MM.1S (cell line): Measurements from ENCODE around the gene MMD.
A peak's percentile ranks its signal among the peaks of the same experiment; 100 is the strongest.
"Not testable (repeated sequence)": the region's sequence is repeated elsewhere in the genome, so short reads cannot be mapped to it uniquely, and the experiment has no call there.

ENCODE experiments used
- DNase-seq: peaks from one replicate; pipeline ENCODE4 v3.0.0-alpha.2; 2015
- H2AFZ ChIP-seq: fragments of 300-600 bp; sonication (generic); 2 replicates; pipeline ENCODE4 v1.6.0; 2016; ENCODE audit warnings: antibody characterized with exemption, low read length
- H3F3A ChIP-seq: fragments of 300-600 bp; sonication (generic); 2 replicates; pipeline ENCODE4 v1.6.1; 2016; ENCODE audit warnings: mild to moderate bottlenecking, antibody characterized with exemption, low read length, moderate library complexity, mixed read lengths; ENCODE audit not compliant: insufficient read depth
- H3K27ac ChIP-seq: fragments of 300-600 bp; sonication (generic); 2 replicates; pipeline ENCODE4 v1.5.1; 2016; ENCODE audit warnings: mild to moderate bottlenecking, low read length
- H3K27me3 ChIP-seq: fragments of 300-600 bp; sonication (generic); replicated peaks from 2 replicates; pipeline ENCODE4 v1.6.0; 2016; ENCODE audit warnings: low read length; ENCODE audit not compliant: insufficient read depth
- H3K36me3 ChIP-seq: fragments of 300-600 bp; sonication (generic); replicated peaks from 2 replicates; pipeline ENCODE4 v1.6.1; 2016; ENCODE audit warnings: mild to moderate bottlenecking, low read length, mixed read lengths; ENCODE audit not compliant: insufficient read depth
- H3K4me1 ChIP-seq: fragments of 300-600 bp; sonication (generic); 2 replicates; pipeline ENCODE4 v1.6.1; 2016; ENCODE audit warnings: low read length, mixed read lengths
- H3K4me2 ChIP-seq: fragments of 300-600 bp; sonication (generic); 2 replicates; pipeline ENCODE4 v1.6.0; 2016; ENCODE audit warnings: low read depth, low read length
- H3K4me3 ChIP-seq: fragments of 300-600 bp; sonication (generic); 2 replicates; pipeline ENCODE4 v1.5.1; 2016; ENCODE audit warnings: low read length, mixed read lengths
- H3K79me2 ChIP-seq: fragments of 300-600 bp; sonication (generic); 2 replicates; pipeline ENCODE4 v1.6.1; 2016; ENCODE audit warnings: mixed run types, low read length, mixed read lengths
- H3K9ac ChIP-seq: fragments of 300-600 bp; sonication (generic); 2 replicates; pipeline ENCODE4 v1.6.1; 2016; ENCODE audit warnings: low read length, mixed read lengths
- H3K9me2 ChIP-seq: fragments of 300-600 bp; sonication (generic); replicated peaks from 2 replicates; pipeline ENCODE4 v1.6.1; 2016; ENCODE audit warnings: mild to moderate bottlenecking, low read length, mixed read lengths; ENCODE audit not compliant: insufficient read depth
- H3K9me3 ChIP-seq: fragments of 300-600 bp; sonication (generic); replicated peaks from 2 replicates; pipeline ENCODE4 v1.6.1; 2016; ENCODE audit warnings: mild to moderate bottlenecking, low read length, mixed read lengths; ENCODE audit not compliant: insufficient read depth
- H4K20me1 ChIP-seq: fragments of 300-600 bp; sonication (generic); 2 replicates; pipeline ENCODE4 v1.6.1; 2016; ENCODE audit warnings: mild to moderate bottlenecking, low read length, moderate library complexity, mixed read lengths; ENCODE audit not compliant: insufficient read depth
- EZH2 ChIP-seq: fragments of 300-600 bp; sonication (generic); optimal IDR thresholded peaks from 2 replicates; pipeline ENCODE3; 2017; ENCODE audit warnings: low read depth, mild to moderate bottlenecking, antibody characterized with exemption, low read length, mixed read lengths
- EZH2phosphoT487 ChIP-seq: fragments of 300-600 bp; sonication (generic); IDR thresholded peaks from 2 replicates; pipeline ENCODE4 v1.6.1; 2018; ENCODE audit warnings: antibody characterized with exemption, low read length
- TF ChIP-seq, protein P1 (sequence below): fragments of 300-600 bp; sonication (generic); IDR thresholded peaks from 2 replicates; pipeline ENCODE4 v1.5.1; 2016; ENCODE audit warnings: antibody characterized with exemption, low read length, mixed read lengths

The MMD gene, protein sequence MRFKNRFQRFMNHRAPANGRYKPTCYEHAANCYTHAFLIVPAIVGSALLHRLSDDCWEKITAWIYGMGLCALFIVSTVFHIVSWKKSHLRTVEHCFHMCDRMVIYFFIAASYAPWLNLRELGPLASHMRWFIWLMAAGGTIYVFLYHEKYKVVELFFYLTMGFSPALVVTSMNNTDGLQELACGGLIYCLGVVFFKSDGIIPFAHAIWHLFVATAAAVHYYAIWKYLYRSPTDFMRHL

DNA sequence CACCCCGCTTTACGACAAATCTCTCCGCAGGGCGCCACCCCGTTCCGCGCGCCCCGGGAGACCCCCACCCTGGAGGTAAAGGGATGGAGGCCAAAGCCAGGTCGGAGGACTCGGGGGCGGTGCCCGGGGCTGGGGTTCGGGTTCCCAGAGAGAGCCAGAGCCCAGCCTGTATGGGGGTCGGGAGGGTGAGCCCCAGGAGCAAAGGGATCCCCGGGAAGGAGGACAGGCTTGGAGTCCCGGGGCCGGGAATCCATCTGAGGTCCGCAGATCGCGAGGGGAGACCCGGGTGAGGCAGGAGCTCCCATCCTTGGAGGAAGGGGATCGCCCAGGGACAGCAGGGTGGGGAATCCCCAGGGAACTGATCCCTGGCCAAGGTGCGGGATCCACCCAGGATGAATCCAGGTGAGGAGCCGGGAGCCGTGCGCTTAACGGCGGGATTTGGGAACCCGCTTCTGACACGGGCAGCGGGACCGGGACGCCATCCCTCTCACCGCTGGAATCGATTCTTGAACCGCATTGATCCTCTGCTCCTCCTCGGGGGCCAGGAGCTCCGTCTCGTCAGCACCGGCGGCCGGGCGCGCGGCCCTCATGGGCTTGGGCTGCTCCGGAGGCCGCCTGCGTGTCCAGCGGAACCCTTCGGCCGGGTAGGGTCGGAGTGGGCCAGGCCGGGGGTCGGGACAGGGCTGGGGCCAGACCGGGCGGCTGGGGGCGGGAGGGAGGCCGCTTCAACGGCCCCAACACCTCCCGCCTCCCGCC is at the start of gene MMD:
Gene MMD, minus strand, starts transcription at position 657 of the 756 bp plus-strand sequence. Its CDS starts 140 bp downstream, at position 517.
- no peak for DNase-seq
- Histone ChIP-seq H3K79me2 (peaks cover 19% of the 10 kb centered on the region), H3K9ac (peak within 1 kb of the TSS; percentile 78), H3F3A (no peaks in the 10 kb centered on the region), H3K27me3 (no peaks in the 10 kb centered on the region), H4K20me1 (no peaks in the 10 kb centered on the region), H3K27ac (0 out of 2 replicates have a peak within 1 kb of the TSS, but pooled peaks have one; percentile 13), H3K36me3 (no peaks in the 10 kb centered on the region), H3K4me2 (peak within 1 kb of the TSS; percentile 78), H3K9me3 (no peaks in the 10 kb centered on the region), H2AFZ (peak within 1 kb of the TSS; percentile 96), H3K9me2 (no peaks in the 10 kb centered on the region), H3K4me3 (peak within 1 kb of the TSS; percentile 90), H3K4me1 (peaks cover 8% of the 10 kb centered on the region)
- TF ChIP-seq, protein P1, sequence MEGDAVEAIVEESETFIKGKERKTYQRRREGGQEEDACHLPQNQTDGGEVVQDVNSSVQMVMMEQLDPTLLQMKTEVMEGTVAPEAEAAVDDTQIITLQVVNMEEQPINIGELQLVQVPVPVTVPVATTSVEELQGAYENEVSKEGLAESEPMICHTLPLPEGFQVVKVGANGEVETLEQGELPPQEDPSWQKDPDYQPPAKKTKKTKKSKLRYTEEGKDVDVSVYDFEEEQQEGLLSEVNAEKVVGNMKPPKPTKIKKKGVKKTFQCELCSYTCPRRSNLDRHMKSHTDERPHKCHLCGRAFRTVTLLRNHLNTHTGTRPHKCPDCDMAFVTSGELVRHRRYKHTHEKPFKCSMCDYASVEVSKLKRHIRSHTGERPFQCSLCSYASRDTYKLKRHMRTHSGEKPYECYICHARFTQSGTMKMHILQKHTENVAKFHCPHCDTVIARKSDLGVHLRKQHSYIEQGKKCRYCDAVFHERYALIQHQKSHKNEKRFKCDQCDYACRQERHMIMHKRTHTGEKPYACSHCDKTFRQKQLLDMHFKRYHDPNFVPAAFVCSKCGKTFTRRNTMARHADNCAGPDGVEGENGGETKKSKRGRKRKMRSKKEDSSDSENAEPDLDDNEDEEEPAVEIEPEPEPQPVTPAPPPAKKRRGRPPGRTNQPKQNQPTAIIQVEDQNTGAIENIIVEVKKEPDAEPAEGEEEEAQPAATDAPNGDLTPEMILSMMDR, result no peak
- TF ChIP-seq EZH2 (no peak), EZH2phosphoT487 (no peak)

DNA sequence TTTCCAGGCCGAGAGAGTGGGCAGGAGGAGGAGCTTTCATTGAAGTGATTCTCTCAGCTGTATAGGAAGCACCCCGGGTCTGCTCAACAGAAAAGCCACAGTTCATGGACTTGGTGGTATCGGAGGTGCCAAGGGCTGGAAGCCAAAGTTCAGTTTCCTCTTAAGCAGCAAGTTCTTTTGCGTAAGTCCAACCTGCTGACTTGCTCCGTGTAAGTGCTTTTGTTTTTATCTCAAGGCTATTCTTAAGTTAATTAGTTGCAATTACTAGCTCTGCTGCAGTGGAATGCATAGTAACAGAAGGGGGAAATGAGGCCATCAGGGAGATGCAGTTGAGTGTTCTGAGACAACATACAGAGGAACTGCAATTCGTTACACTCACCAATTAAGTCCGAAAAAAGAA is 45.0 kb upstream of the MMD start:
- Histone ChIP-seq H3K27ac (no peak overlapping the region), H3K27me3 (no peaks in the 10 kb centered on the region), H3K4me2 (no peak overlapping the region), H3K9ac (no peak overlapping the region), H3K4me3 (no peak overlapping the region), H4K20me1 (no peaks in the 10 kb centered on the region), H2AFZ (no peak overlapping the region), H3K9me3 (no peaks in the 10 kb centered on the region), H3K36me3 (no peaks in the 10 kb centered on the region), H3K79me2 (no peaks in the 10 kb centered on the region), H3F3A (no peaks in the 10 kb centered on the region), H3K4me1 (no peaks in the 10 kb centered on the region), H3K9me2 (no peaks in the 10 kb centered on the region)
- TF ChIP-seq, protein P1, result no peak
- no peak for TF ChIP-seq EZH2
- no peak for TF ChIP-seq EZH2phosphoT487
- no peak for DNase-seq

DNA sequence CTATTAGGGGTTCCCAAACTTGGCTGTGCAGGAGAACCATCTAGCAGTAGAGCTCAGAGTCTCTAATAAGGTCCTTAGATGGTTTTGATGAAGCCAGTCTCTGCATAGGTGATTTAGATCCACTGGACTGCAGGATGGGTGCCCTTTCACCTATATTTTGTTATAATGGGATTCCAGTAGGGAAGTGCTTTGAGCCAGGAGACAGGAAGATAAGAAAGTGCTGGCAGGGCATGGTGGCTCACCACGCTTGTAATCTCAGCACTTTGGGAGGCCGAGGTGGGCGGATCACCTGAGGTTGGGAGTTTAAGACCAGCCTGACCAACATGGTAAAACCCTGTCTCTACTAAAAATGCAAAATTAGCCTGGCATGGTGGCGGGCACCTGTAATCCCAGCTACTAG is 44.1 kb upstream of the MMD start:
- not testable (repeated sequence) for H3K36me3 ChIP-seq, H3K27me3 ChIP-seq, H4K20me1 ChIP-seq, H3K27ac ChIP-seq, H3K4me3 ChIP-seq, H3K9ac ChIP-seq, H3K79me2 ChIP-seq, H3K4me1 ChIP-seq, H3K9me3 ChIP-seq, H3F3A ChIP-seq, H2AFZ ChIP-seq, H3K4me2 ChIP-seq, DNase-seq, H3K9me2 ChIP-seq

DNA sequence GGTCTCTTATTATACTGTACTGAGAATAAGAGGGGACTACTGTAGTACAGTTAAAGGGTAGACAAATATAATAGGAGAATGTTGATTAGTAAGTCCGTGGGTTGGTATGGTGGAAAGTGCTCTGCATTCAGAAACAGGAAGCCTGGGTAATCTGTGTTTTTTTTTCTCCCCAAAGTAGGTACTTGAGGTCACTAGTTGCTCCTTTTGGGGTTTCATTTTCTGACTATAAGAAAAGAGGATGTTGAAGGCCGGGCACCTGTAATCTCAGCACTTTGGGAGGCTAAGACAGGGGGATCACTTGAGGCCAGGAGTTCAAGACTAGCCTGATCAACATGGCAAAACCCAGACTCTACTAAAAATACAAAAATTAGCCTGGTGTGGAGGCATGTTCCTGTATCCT is 42.0 kb upstream of the MMD start:
- H3K27me3 ChIP-seq, result no peaks in the 10 kb centered on the region
- no peak overlapping the region for H2AFZ ChIP-seq
- no peak overlapping the region for H3K4me3 ChIP-seq
- H3F3A ChIP-seq, result no peaks in the 10 kb centered on the region
- no peaks in the 10 kb centered on the region for H3K9me2 ChIP-seq
- no peak for TF ChIP-seq EZH2phosphoT487
- TF ChIP-seq EZH2, result no peak
- TF ChIP-seq, protein P1, result no peak
- H4K20me1 ChIP-seq, result no peaks in the 10 kb centered on the region
- no peak overlapping the region for H3K4me2 ChIP-seq
- H3K79me2 ChIP-seq, result no peaks in the 10 kb centered on the region
- H3K27ac ChIP-seq, result no peak overlapping the region
- no peaks in the 10 kb centered on the region for H3K9me3 ChIP-seq
- no peaks in the 10 kb centered on the region for H3K36me3 ChIP-seq
- no peak overlapping the region for H3K9ac ChIP-seq
- peak; percentile 61 for DNase-seq
- no peaks in the 10 kb centered on the region for H3K4me1 ChIP-seq
